ENCODE results near the gene CDK13.

CDK13 gene

GRCh38 chr7:40058026-40058425 is 108.0 kb downstream of the CDK13 start:
- no peak for TF ChIP-seq POLR2AphosphoS5 (IDR thresholded peaks at IDR 0.05; ENCODE audit: low read depth)
- DNase-seq (ENCODE audit: low read depth in 1 of 2, low spot score in 1 of 2), result no peak

GRCh38 chr7:40058636-40059035 is 108.6 kb downstream of the CDK13 start:
- no peak for DNase-seq (ENCODE audit: low read depth in 1 of 2, low spot score in 1 of 2)
- H3K27ac ChIP-seq (replicated peaks), result no peak overlapping the region
- no peak for TF ChIP-seq POLR2AphosphoS5 (IDR thresholded peaks at IDR 0.05; ENCODE audit: low read depth)
- TF ChIP-seq SPI1 (IDR thresholded peaks at IDR 0.05; ENCODE audit: borderline replicate concordance, low read depth), result no peak
- no peak for TF ChIP-seq GABPA (IDR thresholded peaks at IDR 0.05; ENCODE audit: low read depth)
- TF ChIP-seq, protein P1, sequence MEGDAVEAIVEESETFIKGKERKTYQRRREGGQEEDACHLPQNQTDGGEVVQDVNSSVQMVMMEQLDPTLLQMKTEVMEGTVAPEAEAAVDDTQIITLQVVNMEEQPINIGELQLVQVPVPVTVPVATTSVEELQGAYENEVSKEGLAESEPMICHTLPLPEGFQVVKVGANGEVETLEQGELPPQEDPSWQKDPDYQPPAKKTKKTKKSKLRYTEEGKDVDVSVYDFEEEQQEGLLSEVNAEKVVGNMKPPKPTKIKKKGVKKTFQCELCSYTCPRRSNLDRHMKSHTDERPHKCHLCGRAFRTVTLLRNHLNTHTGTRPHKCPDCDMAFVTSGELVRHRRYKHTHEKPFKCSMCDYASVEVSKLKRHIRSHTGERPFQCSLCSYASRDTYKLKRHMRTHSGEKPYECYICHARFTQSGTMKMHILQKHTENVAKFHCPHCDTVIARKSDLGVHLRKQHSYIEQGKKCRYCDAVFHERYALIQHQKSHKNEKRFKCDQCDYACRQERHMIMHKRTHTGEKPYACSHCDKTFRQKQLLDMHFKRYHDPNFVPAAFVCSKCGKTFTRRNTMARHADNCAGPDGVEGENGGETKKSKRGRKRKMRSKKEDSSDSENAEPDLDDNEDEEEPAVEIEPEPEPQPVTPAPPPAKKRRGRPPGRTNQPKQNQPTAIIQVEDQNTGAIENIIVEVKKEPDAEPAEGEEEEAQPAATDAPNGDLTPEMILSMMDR (IDR thresholded peaks at IDR 0.05; ENCODE audit: insufficient read depth, low read length), result no peak
- TF ChIP-seq, protein P2, sequence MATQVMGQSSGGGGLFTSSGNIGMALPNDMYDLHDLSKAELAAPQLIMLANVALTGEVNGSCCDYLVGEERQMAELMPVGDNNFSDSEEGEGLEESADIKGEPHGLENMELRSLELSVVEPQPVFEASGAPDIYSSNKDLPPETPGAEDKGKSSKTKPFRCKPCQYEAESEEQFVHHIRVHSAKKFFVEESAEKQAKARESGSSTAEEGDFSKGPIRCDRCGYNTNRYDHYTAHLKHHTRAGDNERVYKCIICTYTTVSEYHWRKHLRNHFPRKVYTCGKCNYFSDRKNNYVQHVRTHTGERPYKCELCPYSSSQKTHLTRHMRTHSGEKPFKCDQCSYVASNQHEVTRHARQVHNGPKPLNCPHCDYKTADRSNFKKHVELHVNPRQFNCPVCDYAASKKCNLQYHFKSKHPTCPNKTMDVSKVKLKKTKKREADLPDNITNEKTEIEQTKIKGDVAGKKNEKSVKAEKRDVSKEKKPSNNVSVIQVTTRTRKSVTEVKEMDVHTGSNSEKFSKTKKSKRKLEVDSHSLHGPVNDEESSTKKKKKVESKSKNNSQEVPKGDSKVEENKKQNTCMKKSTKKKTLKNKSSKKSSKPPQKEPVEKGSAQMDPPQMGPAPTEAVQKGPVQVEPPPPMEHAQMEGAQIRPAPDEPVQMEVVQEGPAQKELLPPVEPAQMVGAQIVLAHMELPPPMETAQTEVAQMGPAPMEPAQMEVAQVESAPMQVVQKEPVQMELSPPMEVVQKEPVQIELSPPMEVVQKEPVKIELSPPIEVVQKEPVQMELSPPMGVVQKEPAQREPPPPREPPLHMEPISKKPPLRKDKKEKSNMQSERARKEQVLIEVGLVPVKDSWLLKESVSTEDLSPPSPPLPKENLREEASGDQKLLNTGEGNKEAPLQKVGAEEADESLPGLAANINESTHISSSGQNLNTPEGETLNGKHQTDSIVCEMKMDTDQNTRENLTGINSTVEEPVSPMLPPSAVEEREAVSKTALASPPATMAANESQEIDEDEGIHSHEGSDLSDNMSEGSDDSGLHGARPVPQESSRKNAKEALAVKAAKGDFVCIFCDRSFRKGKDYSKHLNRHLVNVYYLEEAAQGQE (IDR thresholded peaks at IDR 0.05; ENCODE audit: insufficient replicate concordance, low read depth), result no peak

More at GRCh38 chr7:40058026-40058425, 108.0 kb downstream of the CDK13 start:
- Histone ChIP-seq H3K27me3 (ENCODE audit: insufficient read depth, poor library complexity, severe bottlenecking) (no peaks in the 10 kb centered on the region), H3K4me3 (replicated peaks; ENCODE audit: insufficient read depth, low read length) (no peak overlapping the region), H3K27ac (replicated peaks) (no peak overlapping the region)

GRCh38 chr7:40059057-40059456 is 109.0 kb downstream of the CDK13 start:
- no peak for TF ChIP-seq POLR2AphosphoS5 (IDR thresholded peaks at IDR 0.05; ENCODE audit: low read depth)
- TF ChIP-seq, protein P1 (IDR thresholded peaks at IDR 0.05; ENCODE audit: insufficient read depth, low read length), result no peak
- no peak for TF ChIP-seq GABPA (IDR thresholded peaks at IDR 0.05; ENCODE audit: low read depth)
- TF ChIP-seq SPI1 (IDR thresholded peaks at IDR 0.05; ENCODE audit: borderline replicate concordance, low read depth), result no peak
- TF ChIP-seq, protein P2 (IDR thresholded peaks at IDR 0.05; ENCODE audit: insufficient replicate concordance, low read depth), result no peak
- H3K27ac ChIP-seq (replicated peaks), result no peak overlapping the region
- no peaks in the 10 kb centered on the region for H3K27me3 ChIP-seq (ENCODE audit: insufficient read depth, poor library complexity, severe bottlenecking)
- DNase-seq (ENCODE audit: low read depth in 1 of 2, low spot score in 1 of 2), result no peak
- no peak overlapping the region for H3K4me3 ChIP-seq (replicated peaks; ENCODE audit: insufficient read depth, low read length)

More at GRCh38 chr7:40058636-40059035, 108.6 kb downstream of the CDK13 start:
- Histone ChIP-seq H3K27me3 (ENCODE audit: insufficient read depth, poor library complexity, severe bottlenecking) (no peaks in the 10 kb centered on the region), H3K4me3 (replicated peaks; ENCODE audit: insufficient read depth, low read length) (no peak overlapping the region)

GRCh38 chr7:40072268-40072667 is 122.2 kb downstream of the CDK13 start:
- Histone ChIP-seq H3K4me3 (replicated peaks; ENCODE audit: insufficient read depth, low read length) (no peak overlapping the region), H3K27me3 (ENCODE audit: insufficient read depth, poor library complexity, severe bottlenecking) (no peaks in the 10 kb centered on the region), H3K27ac (replicated peaks) (no peak overlapping the region)
- DNase-seq (ENCODE audit: low read depth in 1 of 2, low spot score in 1 of 2), result no peak
- TF ChIP-seq GABPA (IDR thresholded peaks at IDR 0.05; ENCODE audit: low read depth) (no peak), POLR2AphosphoS5 (IDR thresholded peaks at IDR 0.05; ENCODE audit: low read depth) (no peak), SPI1 (IDR thresholded peaks at IDR 0.05; ENCODE audit: borderline replicate concordance, low read depth) (no peak)
- TF ChIP-seq, protein P2 (IDR thresholded peaks at IDR 0.05; ENCODE audit: insufficient replicate concordance, low read depth), result no peak
- TF ChIP-seq, protein P1 (IDR thresholded peaks at IDR 0.05; ENCODE audit: insufficient read depth, low read length), result no peak

Data from HL-60 (cell line).